SK-N-SH treated with all-trans-retinoic acid at 6 μM for 48 hours (cell line): Measurements from ENCODE around the gene ACSS3.

ENCODE experiments used
- ARNTL ChIP-seq: fragments of 450-650 bp; formaldehyde crosslinking; IDR thresholded peaks from 2 replicates; pipeline ENCODE4 v1.5.0; 2020; ENCODE audit warnings: low read depth, mild to moderate bottlenecking, moderate library complexity, borderline replicate concordance
- BACH2 ChIP-seq: fragments of 250-450 bp; sonication (Bioruptor Pico); IDR thresholded peaks from 2 replicates; pipeline ENCODE4 v1.9.0; 2021; ENCODE audit warnings: mild to moderate bottlenecking, borderline replicate concordance
- CSDC2 ChIP-seq: fragments of 250-450 bp; sonication (Bioruptor Pico); IDR thresholded peaks from 2 replicates; pipeline ENCODE4 v1.5.0; 2020; ENCODE audit warnings: mild to moderate bottlenecking, moderate library complexity
- GLIS3 ChIP-seq: fragments of 250-450 bp; sonication (Bioruptor Pico); IDR thresholded peaks from 2 replicates; pipeline ENCODE4 v1.5.0; 2020; ENCODE audit warnings: mild to moderate bottlenecking, moderate library complexity
- PATZ1 ChIP-seq: fragments of 250-450 bp; sonication (Bioruptor Pico); IDR thresholded peaks from 2 replicates; pipeline ENCODE4 v1.8.0; 2020; ENCODE audit warnings: mild to moderate bottlenecking, moderate library complexity, borderline replicate concordance
- TSHZ2 ChIP-seq: fragments of 250-450 bp; sonication (Bioruptor Pico); IDR thresholded peaks from 2 replicates; pipeline ENCODE4 v1.5.0; 2020; ENCODE audit warnings: mild to moderate bottlenecking, moderate library complexity
- ZFP3 ChIP-seq: fragments of 250-450 bp; sonication (Bioruptor Pico); IDR thresholded peaks from 2 replicates; pipeline ENCODE4 v1.5.0; 2020; ENCODE audit warnings: mild to moderate bottlenecking, moderate library complexity
- ZFP30 ChIP-seq: fragments of 450-650 bp; formaldehyde crosslinking; IDR thresholded peaks from 2 replicates; pipeline ENCODE4 v1.5.0; 2022; ENCODE audit warnings: mild to moderate bottlenecking, moderate library complexity
- ZNF565 ChIP-seq: fragments of 450-650 bp; formaldehyde crosslinking; conservative IDR thresholded peaks from 2 replicates; pipeline ENCODE4 v1.5.0; 2020; ENCODE audit warnings: low read depth, mild to moderate bottlenecking, moderate library complexity

GRCh38 chr12:81078469-81079196 lies 754 bp downstream of the ACSS3 start:
- TF ChIP-seq ZFP3 (no peak), CSDC2 (CRISPR knock-in tag) (no peak), ZFP30 (CRISPR knock-in tag) (no peak), TSHZ2 (CRISPR knock-in tag) (no peak), BACH2 (no peak), PATZ1 (no peak), ARNTL (CRISPR knock-in tag) (no peak), ZNF565 (CRISPR knock-in tag) (no peak), GLIS3 (CRISPR knock-in tag) (no peak)
